ENCODE measurements around the gene ZNF573. TPM values are rescaled to one million over a fixed set of nuclear protein-coding genes. Genes with fewer than 3 reads are reported as not detected.

ZNF573 gene
- total RNA-seq (1 to 10 TPM; 4.5 to 5.0 TPM), polyA plus RNA-seq (1 to 10 TPM in 1 of 2 donors, under 1 TPM in 1; 0.42 to 3.9 TPM)

DNA sequence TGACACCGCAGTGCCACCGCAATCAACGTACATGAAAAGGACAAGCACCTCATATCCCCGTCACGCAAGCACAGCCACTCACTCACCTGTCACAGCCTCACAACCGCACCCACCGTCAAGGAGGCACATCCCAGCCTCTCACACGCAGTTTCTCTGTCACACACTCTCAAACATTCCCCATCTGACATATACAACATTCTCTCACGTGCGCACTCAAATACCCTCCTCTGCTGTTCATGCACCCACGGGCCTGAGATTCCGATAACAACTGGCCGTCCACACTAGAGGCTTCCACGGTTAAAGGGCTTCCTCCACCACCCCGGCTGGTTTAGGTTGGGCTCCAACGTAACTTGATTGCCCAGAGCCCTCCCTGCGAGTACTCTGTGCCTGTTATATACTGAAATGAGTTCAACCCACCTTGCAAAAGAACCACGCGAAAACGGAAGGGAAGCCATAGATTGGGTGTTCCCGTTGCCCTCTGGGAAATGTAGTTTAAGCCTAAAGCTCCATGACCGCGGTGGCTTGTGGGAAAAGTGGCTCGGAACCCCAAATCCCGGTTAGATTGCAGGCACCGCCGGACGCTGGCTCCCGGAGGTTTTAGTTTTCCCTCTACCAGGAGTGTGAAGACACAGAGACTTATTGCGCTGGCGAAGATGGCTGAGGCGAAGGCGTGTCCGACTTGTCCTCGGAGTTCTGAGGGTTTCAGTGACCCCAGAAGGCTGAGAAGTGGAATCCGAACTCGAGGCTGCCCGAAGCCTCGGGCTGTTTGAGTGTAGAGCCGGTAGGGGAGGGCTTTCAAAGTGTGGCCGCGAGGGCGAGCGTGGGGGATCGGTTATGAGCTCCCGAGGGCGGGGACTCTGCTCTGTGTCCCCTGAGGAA, at the start of gene ZNF573:
TSS of gene ZNF573 (minus strand) at position 460 of the 879 bp plus-strand sequence. CDS start 5,857 bp downstream, outside the sequence.
- peaks cover 0 to 9% (median 3%) of the 10 kb centered on the region in 4 donors for H3K9me3 ChIP-seq (ENCODE audit: control insufficient read depth in 4 of 4, low read length in 3 of 4)
- H3K4me1 ChIP-seq (ENCODE audit: control insufficient read depth in 4 of 4, insufficient read depth in 4 of 4, low read length in 3 of 4): peaks cover 0 to 13% (median 8%) of the 10 kb centered on the region in 4 donors
- H3K9ac ChIP-seq (ENCODE audit: low read depth in 1 of 2, low read length in 2 of 2): peak within 1 kb of the TSS; percentile 57 to 98
- TF ChIP-seq HNF4A (conservative IDR thresholded peaks at IDR 0.05) (no peak), YY1 (IDR thresholded peaks at IDR 0.05) (peak; percentile 98), JUND (IDR thresholded peaks at IDR 0.05) (no peak), EGR1 (IDR thresholded peaks at IDR 0.05; ENCODE audit: low read depth in 2 of 2) (peak in 1 of 2 donors; percentile 14), TAF1 (conservative IDR thresholded peaks at IDR 0.05) (peak; percentile 55), RXRA (IDR thresholded peaks at IDR 0.05) (peak in 1 of 2 donors; percentile 38), GABPA (IDR thresholded peaks at IDR 0.05 in 1 of 2, conservative IDR thresholded peaks at IDR 0.05 in 1 of 2) (peak; percentile 35 to 90), RAD21 (IDR thresholded peaks at IDR 0.05) (peak in 1 of 2 donors; percentile 30), HNF4G (IDR thresholded peaks at IDR 0.05) (no peak)
- TF ChIP-seq, protein P1, sequence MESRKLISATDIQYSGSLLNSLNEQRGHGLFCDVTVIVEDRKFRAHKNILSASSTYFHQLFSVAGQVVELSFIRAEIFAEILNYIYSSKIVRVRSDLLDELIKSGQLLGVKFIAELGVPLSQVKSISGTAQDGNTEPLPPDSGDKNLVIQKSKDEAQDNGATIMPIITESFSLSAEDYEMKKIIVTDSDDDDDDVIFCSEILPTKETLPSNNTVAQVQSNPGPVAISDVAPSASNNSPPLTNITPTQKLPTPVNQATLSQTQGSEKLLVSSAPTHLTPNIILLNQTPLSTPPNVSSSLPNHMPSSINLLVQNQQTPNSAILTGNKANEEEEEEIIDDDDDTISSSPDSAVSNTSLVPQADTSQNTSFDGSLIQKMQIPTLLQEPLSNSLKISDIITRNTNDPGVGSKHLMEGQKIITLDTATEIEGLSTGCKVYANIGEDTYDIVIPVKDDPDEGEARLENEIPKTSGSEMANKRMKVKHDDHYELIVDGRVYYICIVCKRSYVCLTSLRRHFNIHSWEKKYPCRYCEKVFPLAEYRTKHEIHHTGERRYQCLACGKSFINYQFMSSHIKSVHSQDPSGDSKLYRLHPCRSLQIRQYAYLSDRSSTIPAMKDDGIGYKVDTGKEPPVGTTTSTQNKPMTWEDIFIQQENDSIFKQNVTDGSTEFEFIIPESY (IDR thresholded peaks at IDR 0.05): peak; percentile 84
- TF ChIP-seq, protein P2, sequence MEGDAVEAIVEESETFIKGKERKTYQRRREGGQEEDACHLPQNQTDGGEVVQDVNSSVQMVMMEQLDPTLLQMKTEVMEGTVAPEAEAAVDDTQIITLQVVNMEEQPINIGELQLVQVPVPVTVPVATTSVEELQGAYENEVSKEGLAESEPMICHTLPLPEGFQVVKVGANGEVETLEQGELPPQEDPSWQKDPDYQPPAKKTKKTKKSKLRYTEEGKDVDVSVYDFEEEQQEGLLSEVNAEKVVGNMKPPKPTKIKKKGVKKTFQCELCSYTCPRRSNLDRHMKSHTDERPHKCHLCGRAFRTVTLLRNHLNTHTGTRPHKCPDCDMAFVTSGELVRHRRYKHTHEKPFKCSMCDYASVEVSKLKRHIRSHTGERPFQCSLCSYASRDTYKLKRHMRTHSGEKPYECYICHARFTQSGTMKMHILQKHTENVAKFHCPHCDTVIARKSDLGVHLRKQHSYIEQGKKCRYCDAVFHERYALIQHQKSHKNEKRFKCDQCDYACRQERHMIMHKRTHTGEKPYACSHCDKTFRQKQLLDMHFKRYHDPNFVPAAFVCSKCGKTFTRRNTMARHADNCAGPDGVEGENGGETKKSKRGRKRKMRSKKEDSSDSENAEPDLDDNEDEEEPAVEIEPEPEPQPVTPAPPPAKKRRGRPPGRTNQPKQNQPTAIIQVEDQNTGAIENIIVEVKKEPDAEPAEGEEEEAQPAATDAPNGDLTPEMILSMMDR (IDR thresholded peaks at IDR 0.05; ENCODE audit: low read depth, low read length, missing input control): peak; percentile 8
- TF ChIP-seq, protein P3, sequence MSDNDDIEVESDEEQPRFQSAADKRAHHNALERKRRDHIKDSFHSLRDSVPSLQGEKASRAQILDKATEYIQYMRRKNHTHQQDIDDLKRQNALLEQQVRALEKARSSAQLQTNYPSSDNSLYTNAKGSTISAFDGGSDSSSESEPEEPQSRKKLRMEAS (IDR thresholded peaks at IDR 0.05): peak; percentile 63
- TF ChIP-seq, protein P4, sequence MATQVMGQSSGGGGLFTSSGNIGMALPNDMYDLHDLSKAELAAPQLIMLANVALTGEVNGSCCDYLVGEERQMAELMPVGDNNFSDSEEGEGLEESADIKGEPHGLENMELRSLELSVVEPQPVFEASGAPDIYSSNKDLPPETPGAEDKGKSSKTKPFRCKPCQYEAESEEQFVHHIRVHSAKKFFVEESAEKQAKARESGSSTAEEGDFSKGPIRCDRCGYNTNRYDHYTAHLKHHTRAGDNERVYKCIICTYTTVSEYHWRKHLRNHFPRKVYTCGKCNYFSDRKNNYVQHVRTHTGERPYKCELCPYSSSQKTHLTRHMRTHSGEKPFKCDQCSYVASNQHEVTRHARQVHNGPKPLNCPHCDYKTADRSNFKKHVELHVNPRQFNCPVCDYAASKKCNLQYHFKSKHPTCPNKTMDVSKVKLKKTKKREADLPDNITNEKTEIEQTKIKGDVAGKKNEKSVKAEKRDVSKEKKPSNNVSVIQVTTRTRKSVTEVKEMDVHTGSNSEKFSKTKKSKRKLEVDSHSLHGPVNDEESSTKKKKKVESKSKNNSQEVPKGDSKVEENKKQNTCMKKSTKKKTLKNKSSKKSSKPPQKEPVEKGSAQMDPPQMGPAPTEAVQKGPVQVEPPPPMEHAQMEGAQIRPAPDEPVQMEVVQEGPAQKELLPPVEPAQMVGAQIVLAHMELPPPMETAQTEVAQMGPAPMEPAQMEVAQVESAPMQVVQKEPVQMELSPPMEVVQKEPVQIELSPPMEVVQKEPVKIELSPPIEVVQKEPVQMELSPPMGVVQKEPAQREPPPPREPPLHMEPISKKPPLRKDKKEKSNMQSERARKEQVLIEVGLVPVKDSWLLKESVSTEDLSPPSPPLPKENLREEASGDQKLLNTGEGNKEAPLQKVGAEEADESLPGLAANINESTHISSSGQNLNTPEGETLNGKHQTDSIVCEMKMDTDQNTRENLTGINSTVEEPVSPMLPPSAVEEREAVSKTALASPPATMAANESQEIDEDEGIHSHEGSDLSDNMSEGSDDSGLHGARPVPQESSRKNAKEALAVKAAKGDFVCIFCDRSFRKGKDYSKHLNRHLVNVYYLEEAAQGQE (IDR thresholded peaks at IDR 0.05): no peak
- WGBS: under 1% methylated on average over 47 of the region's 47 CpGs
- peak within 1 kb of the TSS; percentile 75 to 83 for H3K27ac ChIP-seq (ENCODE audit: low read depth in 1 of 2, low read length in 2 of 2)
- H3K4me3 ChIP-seq (ENCODE audit: low read depth in 1 of 3, low read length in 3 of 3): peak within 1 kb of the TSS; percentile 63 to 100 (median 91)
- DNase-seq (ENCODE audit: low spot score): peak; percentile 82
- H3K36me3 ChIP-seq (ENCODE audit: control insufficient read depth in 4 of 4, insufficient read depth in 3 of 4, low read depth in 1 of 4, low read length in 3 of 4): no peaks in the 10 kb centered on the region
- no peaks in the 10 kb centered on the region for H3K27me3 ChIP-seq (ENCODE audit: control insufficient read depth in 4 of 4, insufficient read depth in 4 of 4, low read length in 3 of 4)
